ENCODE measurements around the gene ANKRD40.

ANKRD40 gene, protein sequence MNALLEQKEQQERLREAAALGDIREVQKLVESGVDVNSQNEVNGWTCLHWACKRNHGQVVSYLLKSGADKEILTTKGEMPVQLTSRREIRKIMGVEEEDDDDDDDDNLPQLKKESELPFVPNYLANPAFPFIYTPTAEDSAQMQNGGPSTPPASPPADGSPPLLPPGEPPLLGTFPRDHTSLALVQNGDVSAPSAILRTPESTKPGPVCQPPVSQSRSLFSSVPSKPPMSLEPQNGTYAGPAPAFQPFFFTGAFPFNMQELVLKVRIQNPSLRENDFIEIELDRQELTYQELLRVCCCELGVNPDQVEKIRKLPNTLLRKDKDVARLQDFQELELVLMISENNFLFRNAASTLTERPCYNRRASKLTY

DNA sequence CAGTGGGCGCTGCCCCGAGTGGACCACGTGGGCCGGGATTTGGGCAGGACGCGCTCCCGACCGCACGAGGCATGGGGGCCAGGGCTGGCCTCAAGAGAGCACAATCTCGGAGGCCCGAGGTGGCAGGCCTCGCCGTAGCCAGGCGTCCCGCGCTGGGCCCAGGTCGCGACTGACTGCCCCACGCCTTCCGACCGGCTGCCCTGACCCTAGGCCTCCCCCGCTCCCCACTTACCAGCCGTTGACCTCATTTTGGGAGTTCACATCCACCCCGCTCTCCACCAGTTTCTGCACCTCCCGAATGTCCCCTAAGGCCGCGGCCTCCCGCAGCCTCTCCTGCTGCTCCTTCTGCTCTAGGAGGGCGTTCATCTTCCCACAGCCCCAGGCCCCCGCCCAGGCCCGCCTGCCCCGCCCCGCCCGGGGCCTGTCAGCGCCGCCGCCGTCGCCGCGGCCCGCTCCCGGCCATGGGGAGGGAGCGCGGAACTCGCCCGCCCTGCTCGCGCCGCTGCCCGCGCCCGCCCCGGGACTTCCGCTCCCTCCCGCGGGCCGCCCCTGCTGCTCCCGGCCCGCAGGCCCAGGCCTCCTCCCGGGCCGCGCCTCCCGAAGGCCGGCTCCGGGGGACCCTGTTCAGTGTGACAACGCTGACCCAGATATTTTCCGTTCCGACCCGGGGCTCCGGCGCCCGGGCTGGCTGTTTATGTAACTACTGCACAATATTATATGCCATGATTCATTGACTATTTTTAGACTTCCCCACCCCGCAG lies at the start of gene ANKRD40:
Gene ANKRD40 (minus strand): TSS at position 626 of the 761 bp plus-strand sequence. CDS start 260 bp downstream, at position 366.
- peak within 1 kb of the TSS; percentile 100 for H3K27ac ChIP-seq

DNA sequence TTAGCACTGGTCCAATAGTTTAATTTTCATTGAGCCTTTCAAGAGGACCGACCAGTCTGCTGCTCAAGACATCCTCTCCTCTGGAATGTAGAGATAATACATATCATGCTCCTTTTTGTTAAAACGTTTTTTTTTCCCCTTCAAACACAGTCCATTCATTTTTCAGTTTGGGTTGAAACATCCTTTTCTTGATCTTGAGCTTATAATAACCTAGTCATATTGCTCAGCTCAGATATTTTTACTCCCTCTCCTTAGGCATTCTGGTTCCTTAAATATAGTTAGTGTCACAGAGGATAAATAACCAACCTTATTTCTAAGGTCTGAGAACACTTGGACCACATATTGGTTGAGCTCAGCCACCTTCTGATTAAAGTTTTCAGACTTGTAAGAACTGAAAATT lies 46.8 kb upstream of the ANKRD40 start:
- TF ChIP-seq, protein P1, sequence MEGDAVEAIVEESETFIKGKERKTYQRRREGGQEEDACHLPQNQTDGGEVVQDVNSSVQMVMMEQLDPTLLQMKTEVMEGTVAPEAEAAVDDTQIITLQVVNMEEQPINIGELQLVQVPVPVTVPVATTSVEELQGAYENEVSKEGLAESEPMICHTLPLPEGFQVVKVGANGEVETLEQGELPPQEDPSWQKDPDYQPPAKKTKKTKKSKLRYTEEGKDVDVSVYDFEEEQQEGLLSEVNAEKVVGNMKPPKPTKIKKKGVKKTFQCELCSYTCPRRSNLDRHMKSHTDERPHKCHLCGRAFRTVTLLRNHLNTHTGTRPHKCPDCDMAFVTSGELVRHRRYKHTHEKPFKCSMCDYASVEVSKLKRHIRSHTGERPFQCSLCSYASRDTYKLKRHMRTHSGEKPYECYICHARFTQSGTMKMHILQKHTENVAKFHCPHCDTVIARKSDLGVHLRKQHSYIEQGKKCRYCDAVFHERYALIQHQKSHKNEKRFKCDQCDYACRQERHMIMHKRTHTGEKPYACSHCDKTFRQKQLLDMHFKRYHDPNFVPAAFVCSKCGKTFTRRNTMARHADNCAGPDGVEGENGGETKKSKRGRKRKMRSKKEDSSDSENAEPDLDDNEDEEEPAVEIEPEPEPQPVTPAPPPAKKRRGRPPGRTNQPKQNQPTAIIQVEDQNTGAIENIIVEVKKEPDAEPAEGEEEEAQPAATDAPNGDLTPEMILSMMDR (conservative IDR thresholded peaks at IDR 0.05) = no peak
- no peak overlapping the region for H3K27ac ChIP-seq

More for the DNA sequence above, at the start of gene ANKRD40:
- TF ChIP-seq, protein P1 (conservative IDR thresholded peaks at IDR 0.05) = no peak

DNA sequence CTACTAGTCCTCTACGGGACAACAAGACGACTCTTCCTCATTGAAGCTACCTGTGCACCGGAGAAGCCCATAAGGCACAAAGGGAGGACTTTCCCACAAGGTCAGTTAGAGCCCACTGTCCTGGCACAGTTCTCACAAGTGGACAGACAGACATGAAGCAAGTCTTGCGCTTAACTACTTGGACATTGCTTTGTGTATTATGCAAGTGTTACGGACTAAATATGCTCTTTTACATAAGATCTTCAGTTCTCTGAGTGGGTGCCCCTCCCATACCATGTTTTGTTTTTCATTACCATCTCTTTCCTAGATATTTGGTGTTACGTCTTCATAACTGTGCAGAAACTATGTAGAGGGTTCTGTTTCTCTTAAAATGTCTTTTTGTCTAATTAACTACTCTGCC lies 41.5 kb upstream of the ANKRD40 start:
- TF ChIP-seq, protein P1 (conservative IDR thresholded peaks at IDR 0.05) = no peak
- no peak overlapping the region for H3K27ac ChIP-seq

DNA sequence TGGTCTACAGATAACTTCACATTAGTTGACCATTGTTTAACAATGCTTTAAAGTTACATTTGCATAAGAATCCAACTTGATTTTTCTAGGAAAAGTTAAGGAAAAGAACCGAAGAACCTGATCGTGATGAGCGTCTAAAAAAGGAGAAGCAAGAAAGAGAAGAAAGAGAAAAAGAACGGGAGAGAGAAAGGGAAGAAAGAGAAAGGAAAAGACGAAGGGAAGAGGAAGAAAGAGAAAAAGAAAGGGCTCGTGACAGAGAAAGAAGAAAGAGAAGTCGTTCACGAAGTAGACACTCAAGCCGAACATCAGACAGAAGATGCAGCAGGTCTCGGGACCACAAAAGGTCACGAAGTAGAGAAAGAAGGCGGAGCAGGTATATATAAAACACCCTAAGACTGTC lies 37.9 kb upstream of the ANKRD40 start:
- TF ChIP-seq, protein P1 (conservative IDR thresholded peaks at IDR 0.05) = no peak
- no peak overlapping the region for H3K27ac ChIP-seq

DNA sequence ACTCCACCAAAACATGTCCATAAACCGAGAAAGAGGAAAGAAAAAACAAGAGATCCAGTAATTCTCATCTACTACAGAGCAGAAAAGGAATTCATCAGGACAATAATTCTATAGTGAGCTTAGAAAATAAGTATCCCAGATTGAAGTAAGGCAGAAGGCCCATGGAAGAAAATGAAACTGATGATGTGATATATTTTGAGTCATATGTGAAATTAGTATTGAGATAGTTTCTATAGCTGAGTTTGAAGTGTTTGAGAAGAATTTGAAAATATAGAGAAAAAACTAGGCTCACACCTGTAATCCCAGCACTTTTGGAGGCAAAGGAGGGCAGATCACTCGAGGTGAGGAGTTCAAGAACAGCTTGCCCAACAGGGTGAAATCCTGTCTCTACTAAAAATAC lies 31.4 kb upstream of the ANKRD40 start:
- TF ChIP-seq, protein P1 (conservative IDR thresholded peaks at IDR 0.05) = no peak
- no peak overlapping the region for H3K27ac ChIP-seq

DNA sequence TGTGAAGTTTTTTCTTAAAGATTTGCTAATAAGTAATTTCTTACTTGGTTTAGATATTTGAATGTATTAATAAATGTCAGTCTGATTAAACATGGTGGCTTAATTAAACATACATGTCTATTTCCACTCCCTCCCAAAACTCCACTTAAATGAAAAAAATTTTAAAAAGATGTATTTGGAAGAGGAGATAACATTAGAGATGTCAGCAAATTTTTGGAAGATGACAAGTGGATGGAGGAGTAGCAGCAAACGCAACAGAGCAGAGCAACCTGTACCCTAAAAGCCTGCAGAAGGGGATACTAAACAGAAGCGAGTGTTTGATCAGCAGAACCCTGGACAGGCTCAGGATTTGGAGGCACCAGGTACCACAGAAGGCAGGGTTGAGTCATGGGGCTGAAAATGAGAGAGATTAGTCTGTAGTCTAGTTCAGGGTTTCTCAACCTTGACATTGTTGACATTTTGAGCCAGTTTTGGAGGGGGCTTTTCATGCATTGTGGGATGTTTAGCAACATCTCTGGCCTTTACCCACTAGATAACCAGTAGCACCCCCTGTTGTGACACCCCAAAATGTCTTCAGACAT lies 29.5 kb upstream of the ANKRD40 start:
- no peak overlapping the region for H3K27ac ChIP-seq
- TF ChIP-seq, protein P1 (conservative IDR thresholded peaks at IDR 0.05) = no peak

DNA sequence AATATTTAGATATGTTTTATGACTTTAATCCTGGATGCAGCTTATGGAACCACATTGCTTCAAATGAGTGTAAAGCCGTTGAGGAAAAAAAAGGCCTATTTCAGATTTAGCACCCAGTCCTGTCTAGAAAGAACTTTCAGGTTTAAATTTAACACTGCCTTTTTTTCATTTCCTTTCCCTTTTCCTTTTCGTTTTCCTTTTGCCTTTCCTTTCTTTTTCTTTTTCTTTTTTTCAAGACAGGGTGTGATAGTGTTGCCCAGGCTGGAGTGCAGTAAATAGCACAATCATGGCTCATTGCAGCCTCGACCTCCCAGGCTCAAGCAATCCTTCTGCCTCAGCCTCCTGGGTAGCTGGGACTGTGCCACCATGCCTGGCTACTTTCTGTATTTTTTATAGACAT lies 27.6 kb upstream of the ANKRD40 start:
- H3K27ac ChIP-seq = no peak overlapping the region
- TF ChIP-seq, protein P1 (conservative IDR thresholded peaks at IDR 0.05) = no peak

Measured in VCaP (cell line).